Limb (tissue), 2 donors: ENCODE data around the gene COL8A2.

ENCODE experiments used
- DNase-seq, 2 donors: peaks; one replicate each; pipeline ENCODE4 v3.0.0-alpha.2; 2016; ENCODE audit errors: extremely low spot score in 2 of 2

Gene COL8A2

DNA sequence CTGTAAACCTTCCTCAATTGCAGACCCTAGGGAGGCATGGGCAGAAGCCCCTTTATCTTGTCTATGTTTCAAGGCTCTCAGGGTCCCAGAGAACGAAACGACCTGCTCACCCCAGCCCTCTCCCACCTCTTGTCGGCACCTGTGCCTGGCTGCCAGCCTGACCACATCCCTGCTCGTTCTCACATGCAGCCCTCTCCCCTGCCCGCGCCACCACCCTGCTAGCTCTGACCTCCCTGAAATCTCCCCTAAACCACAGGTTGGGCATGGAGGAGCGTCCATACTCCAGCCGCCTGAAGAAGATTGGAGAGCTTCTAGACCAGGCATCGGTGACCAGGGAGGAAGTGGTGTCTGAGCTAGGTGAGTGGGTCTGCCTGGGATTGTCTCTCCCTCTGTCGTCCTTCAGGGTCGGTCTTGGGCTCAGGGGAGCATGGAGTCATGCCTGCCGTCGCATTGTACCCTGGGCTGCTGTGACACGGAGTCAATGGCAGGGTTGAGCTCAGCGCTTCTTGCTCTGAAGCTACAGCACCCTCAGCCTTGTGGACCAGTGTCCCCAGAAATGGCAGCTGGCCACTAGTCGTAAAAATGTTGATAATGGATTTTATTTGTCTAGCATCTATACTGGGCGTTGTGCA is 32.7 kb downstream of the COL8A2 start:
- no peak for DNase-seq

DNA sequence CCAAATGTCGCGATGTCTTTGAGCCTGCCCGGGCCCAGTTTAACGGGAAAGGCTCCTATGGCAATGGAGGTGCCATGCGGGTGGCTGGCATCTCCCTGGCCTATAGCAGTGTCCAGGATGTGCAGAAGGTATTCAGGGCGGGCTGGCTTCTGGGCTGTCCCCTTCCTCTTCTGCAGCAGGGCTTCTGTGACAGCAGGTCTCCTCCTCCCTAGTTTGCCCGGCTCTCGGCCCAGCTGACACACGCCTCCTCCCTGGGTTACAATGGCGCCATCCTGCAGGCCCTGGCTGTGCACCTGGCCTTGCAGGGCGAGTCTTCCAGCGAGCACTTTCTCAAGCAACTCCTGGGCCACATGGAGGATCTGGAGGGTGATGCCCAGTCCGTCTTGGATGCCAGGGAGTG is 33.3 kb downstream of the COL8A2 start:
- no peak for DNase-seq

DNA sequence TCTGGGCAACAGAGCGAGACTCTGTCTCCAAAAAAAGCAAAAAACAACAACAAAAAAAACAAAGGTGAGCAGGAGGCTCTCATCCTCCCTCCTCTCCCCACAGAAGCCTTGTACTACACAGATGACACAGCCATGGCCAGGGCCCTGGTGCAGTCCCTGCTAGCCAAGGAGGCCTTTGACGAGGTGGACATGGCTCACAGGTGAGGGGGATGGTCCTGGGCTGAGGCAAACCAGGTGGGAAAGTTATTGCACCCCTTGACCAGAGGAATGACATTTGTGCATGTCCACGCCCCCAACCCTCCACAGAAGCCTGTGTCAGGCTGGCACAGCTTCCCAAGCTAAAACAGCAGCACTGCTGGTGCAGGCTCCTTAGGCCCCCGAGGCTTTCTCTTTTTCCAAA is 33.9 kb downstream of the COL8A2 start:
- DNase-seq: no peak

DNA sequence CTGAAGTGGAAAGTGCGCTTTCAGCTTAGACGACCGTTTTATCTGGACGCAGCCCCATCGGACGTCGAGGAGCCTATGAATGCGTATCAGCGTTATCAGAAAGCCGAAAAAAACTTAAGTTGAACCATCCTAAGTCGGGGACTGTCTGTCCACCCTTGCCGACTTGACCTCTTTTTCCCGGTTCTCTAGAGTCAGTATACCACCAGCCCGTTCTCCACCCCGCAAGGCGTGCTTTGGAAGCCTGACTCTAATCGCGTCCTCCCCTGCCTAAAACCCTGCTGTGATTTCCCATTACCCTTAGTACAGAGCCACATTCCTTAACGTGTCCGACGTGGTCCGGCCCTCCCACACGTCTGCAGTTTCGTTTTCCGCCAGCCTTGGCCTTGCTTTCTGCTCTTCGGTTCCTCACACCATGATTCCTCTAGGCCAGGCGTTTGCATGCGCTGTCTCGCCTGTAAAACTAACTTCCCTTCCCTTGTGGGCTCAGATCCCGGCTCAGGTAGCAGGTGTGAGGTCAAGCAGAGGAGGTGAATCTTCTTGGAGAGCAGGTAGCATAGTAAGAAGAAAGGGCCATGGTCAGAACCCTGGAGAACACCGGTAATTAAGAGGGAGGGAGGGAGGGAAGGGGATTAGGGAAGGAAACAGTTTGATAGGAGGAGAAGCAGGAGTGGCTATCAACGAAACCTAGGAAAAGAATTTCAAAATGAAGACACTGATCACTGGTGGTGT is 35.5 kb downstream of the COL8A2 start:
- peak in 1 of 2 donors; percentile 36 for DNase-seq

DNA sequence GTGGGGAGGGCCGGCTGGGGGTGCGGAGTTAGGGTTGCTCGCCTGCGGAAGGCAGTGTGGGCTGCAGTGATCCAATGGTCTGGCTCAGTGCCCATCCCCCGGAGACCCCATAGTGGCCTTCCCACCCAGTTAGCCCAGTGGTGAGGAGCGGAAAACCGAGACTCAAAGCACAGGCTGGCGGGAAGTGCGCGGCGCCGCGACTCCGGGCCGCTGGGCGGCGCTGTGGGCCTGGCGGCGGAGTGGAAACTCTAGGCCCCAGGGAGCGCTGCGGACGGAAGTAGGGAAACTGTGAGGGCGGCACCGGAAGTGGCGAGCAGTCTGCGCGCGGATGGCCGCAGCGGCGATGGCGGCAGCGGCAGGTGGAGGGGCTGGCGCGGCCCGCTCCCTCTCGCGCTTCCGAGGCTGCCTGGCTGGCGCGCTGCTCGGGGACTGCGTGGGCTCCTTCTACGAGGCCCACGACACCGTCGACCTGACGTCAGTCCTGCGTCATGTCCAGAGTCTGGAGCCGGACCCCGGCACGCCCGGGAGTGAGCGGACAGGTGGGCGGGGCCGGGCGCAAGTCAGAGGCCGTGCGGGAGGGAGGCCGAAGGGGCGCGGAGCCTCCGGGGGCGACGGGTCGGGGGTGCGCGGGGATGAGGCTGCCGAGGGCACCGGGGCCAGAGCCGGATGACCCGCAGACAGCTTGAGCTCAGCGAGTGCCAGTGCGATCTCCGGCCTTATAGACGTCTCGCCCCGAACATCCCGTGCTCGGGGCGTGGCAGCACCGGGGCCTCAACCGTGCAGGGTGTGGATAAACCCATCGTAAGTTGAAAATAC is 36.2 kb downstream of the COL8A2 start, which contains the start of gene ADPRS:
TSS of gene ADPRS (plus strand) at position 316 of the 816 bp plus-strand sequence. CDS start at position 329, 13 bp downstream.
- DNase-seq: peak; percentile 94 to 95

DNA sequence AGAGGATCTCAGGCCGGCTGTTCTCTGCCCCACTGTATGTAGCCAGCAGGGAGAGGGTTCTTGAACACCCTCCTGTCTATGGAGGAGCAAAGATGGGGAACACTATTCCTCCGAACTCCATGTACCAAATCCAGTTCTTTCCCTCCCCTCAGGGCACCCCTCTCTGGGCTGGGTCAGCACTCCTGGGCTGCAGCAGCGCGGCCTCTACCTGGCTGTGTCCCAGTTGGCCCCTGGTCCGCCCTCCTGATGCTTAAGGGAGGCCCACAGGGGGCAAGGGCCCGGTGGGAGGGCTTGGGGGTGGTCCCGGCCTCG is 36.8 kb downstream of the COL8A2 start:
- no peak for DNase-seq

DNA sequence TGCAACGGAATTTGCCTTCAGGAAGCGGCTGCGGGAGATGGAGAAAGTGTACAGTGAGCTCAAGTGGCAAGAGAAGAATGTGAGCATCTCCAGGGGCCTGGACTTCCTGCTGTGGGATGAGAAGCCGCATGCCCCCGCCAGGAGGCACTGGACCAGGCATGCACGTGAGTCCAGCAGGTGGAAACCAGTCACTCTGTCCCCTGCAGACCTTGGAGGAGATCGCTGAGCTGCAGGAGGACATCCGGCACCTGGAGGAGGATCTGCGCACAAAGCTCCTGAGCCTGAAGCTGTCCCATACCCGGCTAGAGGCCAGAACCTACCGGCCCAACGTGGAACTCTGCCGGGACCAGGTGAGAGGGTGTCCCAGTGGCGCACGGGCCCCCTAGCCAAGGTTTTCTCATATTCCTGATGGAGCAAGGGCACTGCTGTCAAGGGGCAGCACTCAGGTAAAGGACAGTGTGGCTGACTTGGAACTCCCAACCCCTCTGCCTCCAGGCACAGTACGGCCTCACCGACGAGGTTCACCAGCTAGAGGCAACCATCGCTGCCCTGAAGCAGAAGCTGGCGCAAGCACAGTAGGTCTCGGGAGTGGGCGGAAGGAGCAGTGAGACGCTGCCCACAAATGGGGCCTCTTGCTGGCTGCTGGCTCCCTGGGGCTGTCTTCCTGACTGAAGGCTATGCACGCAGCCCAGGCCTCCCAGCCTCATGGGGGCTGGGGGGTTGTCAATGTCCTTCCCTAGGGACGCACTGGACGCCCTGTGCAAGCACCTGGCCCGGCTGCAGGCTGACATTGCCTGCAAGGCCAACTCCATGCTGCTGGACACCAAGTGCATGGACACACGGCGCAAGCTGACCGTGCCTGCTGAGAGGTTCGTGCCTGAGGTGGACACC is 37.5 kb downstream of the COL8A2 start:
- DNase-seq: peak in 1 of 2 donors; percentile 40

DNA sequence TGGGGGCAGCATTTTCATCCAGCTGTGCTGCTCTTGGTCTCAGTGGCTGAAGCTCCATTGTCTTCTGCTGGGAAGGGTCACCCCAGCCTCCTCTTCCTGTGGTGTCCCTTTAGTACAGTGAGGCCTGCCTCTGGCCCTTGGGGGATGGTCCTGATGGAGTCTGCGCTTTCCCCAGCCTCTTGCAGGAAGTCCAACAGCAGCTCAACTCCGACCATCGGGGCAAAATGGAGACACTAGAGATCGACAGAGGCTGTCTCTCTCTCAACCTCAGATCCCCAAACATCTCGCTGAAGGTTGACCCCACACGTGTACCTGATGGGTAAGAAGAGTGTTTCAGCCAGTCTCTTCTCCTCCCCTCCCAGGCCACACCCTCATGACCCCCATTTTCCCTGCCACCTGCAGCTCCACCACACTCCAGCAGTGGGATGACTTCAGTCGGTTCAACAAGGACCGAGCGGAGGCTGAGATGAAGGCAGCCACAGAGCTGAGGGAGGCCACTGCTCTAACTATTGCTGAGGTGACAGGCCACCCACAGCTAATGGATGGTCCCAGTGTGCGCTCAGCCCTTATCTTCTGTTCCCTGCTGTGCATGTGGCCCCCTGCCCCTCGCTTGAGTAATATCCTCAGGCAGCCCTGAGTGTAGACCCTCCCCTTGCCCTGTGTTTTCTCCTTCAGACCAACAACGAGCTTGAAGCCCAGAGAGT is 38.3 kb downstream of the COL8A2 start:
- no peak for DNase-seq

DNA sequence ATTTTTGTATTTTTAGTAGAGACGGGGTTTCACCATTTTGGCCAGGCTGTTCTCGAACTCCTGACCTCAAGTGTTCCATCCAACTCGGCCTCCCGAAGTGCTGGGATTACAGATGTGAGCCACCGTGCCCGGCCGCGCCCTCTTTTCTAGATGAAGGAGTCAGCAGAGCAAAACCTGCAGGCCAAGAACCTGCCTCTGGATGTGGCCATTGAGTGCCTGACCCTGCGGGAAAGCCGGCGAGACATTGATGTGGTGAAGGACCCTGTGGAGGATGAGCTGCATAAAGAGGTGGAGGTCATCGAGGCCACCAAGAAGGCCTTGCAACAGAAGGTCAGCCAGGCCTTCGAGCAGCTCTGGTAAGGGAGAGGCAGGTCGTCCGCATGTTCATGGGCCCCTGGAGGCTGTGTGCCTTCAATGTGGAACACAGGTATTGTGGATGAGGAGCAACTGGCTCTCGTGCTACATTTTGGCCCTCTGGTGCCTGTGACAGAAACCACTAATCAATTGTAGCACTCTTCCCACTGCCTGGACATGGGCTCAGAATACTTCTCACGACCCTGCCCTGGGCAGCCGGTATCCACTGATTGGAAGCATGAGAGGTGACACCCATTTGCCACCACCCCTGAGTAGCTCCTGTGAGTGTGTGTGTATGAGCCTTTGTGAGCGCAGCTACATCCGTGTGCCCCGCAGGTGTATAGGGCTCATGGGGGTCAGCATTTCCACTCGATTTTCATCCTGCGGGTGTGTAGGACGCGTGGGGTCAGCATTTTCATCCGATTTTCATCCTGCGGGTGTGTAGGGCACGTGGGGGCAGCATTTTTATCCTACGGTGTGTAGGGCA is 39.1 kb downstream of the COL8A2 start:
- no peak for DNase-seq

DNA sequence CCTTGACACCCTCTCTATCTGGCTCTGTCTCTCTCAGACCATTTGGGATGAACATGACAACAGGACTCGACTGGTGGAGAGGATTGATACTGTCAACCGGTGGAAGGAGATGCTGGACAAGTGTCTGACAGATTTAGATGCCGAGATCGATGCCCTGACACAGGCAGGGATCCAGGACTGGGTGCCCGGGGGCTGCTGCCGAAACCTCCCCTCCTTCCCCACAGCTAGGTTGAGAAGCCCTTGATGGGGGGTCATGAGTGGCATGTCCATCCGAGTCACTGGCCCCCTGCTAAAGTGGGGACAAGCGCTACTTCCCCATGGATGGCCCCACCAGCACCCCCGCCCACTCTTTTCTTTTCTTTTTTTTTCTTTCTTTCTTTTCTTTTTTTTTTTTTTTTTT is 39.9 kb downstream of the COL8A2 start:
- DNase-seq: no peak

DNA sequence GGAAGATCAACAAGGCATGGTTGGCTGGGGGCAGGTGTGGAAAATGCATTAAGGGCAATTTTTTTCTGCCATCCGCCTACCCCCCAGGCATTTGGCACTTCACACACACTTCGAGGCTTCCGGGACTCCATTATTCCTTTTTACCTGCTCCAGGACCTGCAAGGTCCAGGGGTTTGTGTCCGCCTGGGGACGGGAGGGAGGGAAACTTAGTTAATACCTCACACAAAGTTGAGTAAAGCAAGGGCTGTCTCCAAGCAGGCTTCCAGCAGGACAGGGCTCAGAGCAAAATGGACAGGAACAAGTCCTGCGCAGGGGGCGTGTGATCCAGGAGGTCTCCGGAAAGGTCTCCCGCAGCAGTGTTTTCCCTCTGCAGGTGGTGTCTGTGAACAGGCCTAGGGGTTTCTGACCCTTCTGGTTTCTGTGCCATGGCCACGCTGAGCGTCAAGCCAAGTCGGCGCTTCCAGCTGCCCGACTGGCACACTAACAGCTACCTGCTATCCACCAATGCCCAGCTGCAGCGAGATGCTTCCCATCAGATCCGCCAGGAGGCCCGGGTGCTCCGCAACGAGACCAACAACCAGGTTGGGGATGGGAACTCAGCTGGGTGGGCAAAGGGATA is 40.4 kb downstream of the COL8A2 start:
- DNase-seq: no peak

DNA sequence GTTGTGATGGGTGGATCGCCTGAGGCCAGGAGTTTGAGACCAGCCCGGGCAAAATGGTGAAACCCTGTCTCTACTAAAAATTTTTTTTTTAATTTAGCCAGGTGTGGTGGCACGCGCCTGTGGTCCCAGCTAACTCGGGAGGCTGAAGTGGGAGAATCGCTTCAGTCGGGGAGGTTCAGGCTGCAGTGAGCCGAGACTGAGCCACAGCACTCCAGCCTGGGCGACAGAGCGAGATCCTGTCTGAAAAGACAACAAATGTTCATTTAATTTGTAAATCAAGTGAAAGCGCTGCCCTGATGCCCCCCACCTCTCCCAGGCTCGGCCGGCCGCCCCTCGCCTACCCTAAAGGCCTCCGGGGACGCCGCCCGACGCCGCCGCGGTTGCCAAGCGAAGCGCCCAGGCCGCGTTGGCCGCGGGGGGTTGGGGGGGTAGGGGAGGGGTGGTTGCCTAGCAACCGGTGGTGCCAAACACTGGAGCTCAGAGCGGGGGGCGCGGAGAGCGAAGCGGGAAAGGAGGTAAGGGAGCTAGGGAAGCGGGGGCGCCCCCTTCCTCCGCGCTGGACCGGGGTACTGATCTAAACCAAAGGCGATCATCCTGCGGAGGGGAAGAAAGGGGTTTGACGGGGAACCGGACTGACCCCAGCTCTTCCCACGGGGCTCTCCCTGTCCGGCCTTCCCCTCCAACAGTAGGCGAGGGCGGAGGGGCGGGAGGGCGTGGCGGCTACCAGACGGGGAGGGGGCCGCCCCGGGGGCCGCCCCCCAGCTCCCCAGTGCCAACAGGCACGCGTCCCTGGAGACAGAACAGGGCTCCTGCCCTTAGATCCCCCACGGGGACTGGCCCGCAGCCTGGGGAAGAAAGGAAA is 41.2 kb downstream of the COL8A2 start, which contains the start of gene TEKT2:
TSS of gene TEKT2 (plus strand) at position 460 of the 862 bp plus-strand sequence. CDS start 828 bp downstream, outside the sequence.
- peak; percentile 59 to 92 for DNase-seq

DNA sequence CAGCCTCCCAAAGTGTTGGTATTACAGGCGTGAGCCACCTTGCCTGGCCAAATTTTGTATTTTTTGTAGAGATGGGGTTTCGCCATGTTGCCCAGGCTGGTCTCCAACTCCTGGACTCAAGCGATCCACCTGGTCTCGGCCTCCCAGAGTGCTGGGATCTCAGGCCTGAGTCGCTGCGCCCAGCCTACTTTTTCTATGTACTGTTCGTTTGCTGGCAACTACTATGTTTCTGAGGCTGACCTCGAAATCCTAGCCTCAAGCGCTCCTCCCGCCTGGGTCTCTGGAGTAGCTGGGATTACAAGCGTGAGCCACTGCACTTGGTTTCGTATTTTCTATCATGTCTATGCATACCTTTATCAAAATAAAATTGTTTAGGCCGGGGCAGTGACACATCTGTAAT is 41.8 kb downstream of the COL8A2 start:
- DNase-seq: no peak

DNA sequence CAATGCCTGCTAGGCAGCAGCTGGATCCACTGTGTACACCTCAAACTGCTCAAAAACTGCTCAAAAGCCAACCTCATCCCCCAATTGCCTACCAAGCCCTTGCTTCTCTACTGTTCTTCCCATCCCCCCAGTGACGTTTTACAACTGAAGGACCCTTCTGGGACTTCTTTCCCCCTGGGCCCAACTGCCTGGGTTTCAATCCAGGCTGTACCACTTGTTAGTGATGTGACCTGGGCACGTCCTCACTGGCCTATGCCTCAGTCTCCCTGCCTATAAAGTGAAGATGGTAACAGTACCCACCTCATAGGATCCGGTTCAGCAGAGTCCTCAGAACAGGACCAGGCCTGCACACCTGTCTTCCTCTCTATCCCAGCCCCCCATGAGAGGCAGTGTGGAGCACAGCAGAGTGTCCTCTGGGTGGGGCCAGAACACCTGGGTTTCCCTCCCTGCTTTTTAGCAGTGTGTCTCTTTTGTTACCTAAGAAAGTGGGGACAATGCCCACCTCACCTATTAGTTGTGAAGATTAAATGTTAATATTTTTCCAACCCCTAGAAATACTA is 43.0 kb downstream of the COL8A2 start:
- no peak for DNase-seq

DNA sequence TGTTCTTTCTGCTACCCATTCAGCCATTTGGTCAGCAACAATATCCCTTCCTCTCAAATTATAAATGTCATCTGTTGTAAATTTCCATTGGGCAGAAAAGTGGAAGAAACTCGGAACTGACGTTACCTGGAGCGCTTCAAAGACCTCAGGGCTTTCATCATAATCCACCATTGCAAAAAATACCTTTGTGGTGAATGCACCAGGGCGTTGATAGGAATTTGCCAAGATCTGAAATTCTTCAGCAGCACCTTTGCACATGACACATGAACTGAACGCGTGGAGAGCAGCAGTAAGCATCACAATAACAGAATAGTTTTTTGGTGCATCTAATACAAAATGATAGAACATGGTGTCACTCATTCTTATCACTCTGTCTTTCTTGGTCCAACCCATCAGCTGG is 44.2 kb downstream of the COL8A2 start:
- no peak for DNase-seq

DNA sequence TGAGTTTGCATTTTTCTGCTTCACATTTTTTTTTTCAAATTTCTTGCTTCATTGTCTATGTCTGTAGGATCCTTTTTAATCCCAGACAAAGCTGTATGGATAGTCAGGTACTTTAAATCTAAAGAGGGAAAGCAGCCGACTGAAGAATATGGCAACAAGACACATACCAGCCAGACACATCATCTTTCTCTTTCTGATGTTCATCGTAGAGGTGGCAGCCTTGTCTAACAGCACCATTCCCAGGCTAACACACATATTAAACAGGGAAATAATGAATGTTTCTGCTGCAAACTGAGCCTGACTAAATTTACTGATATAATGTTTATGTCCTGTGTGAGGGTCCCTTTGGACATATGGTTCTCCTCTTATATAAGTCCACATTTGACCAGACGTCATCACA is 44.8 kb downstream of the COL8A2 start:
- no peak for DNase-seq

DNA sequence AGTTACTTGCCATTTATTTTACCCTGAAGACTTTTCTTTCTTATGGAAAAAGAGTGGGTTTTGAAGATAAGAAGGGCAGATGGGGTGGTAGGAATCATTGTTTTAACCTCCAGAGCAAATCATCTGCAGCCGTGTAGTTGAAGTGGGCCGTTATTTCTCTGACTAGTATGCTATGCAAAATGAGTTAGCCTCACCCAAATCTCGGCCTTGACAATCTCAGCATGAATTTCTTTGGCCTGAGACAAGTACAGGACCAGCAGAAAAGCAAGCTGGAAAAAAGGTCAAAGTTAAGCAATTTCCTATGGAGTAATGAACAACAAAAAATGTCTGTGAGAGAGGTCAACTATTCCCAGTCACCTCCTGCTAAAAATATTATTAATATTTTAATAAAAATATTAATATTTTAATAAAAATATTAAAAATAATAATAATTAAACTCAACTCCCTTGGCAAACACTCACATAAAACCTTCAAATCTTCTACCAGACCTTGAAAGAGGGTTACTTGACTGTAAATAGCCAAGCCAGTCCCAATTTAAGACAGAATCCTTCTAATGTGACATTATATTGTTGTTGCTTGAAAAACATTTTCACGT is 47.9 kb downstream of the COL8A2 start:
- DNase-seq: no peak

DNA sequence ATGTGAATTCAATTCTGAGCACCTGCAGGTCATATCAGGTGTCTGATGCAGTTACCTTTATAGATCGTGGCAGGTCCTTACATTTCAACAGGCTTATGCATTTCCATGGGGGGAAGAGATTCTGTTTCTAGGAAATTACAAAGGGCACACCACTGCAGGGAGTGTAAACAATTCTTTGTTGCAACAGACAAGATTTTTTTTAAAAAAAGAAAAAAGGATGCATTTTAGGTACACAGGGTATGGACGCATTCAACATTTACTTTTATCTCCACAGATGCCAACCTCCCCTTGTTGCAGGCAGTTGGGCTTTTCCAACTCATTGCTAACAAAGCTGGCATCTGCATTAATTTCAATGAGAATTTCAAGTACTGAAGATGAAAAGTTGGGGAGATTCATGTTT is 54.7 kb downstream of the COL8A2 start:
- DNase-seq: no peak
